Epithelial cell of proximal tubule (primary cell): Measurements from ENCODE around the gene ADRA2B. TPM values are rescaled to one million over a fixed set of nuclear protein-coding genes. Genes with fewer than 3 reads are reported as not detected.
A peak's percentile ranks its signal among the peaks of the same experiment; 100 is the strongest.
"Not testable (repeated sequence)": the region's sequence is repeated elsewhere in the genome, so short reads cannot be mapped to it uniquely, and the experiment has no call there.

Source experiments
- DNase-seq: peaks from one replicate; pipeline ENCODE4 v3.0.0-alpha.2; 2011; ENCODE audit warnings: low read depth
- H3K4me3 ChIP-seq: 2 replicates; pipeline ENCODE4 v1.5.1; 2011; ENCODE audit warnings: low read depth, mild to moderate bottlenecking, low read length
- CTCF ChIP-seq: conservative IDR thresholded peaks from 2 replicates; pipeline ENCODE4 v1.5.1; 2012; ENCODE audit warnings: low read depth, mild to moderate bottlenecking, low read length
- total RNA-seq: library from RNA; depleted of rRNA; stranded (reverse); fragments of >200 nt; gene quantifications from 2 replicates; pipeline ENCODE4 v1.2.3, GENCODE V29; 2015

ADRA2B gene
- total RNA-seq, result 0.23 and 0.29 TPM in 2 replicates

DNA sequence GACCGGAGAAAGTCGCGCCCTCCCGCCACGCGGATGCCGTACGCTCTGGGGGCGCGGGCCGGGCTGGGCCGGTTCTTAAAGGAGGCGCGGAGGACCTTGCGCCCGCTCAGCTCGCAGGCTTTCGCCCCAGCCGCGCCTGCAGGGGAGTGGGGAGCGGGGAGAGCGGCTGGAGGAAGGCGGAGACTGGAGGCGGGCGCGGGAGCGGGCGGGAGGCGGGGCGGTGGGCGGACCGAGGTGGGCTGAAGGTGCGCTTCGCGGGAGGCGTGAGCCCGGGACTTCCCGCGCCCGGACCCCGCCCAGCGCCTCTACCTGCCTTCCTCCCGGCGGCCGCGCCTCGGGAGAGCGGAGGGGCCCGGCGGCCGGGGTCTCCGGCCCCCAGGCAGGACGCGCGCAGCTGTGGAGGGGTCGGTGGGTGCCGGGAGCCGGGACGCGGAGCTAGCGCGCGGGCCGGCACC, at the start of gene ADRA2B:
ADRA2B (minus strand) TSS at position 148 of the 455 bp plus-strand sequence. CDS start 422 bp downstream, outside the sequence.
- peak within 1 kb of the TSS; percentile 36 for H3K4me3 ChIP-seq
- TF ChIP-seq CTCF, result no peak
- no peak for DNase-seq

GRCh38 chr2:96164459-96165184, 48.3 kb upstream of the ADRA2B start:
- no peak overlapping the region for H3K4me3 ChIP-seq
- no peak for DNase-seq
- TF ChIP-seq CTCF, result no peak

DNA sequence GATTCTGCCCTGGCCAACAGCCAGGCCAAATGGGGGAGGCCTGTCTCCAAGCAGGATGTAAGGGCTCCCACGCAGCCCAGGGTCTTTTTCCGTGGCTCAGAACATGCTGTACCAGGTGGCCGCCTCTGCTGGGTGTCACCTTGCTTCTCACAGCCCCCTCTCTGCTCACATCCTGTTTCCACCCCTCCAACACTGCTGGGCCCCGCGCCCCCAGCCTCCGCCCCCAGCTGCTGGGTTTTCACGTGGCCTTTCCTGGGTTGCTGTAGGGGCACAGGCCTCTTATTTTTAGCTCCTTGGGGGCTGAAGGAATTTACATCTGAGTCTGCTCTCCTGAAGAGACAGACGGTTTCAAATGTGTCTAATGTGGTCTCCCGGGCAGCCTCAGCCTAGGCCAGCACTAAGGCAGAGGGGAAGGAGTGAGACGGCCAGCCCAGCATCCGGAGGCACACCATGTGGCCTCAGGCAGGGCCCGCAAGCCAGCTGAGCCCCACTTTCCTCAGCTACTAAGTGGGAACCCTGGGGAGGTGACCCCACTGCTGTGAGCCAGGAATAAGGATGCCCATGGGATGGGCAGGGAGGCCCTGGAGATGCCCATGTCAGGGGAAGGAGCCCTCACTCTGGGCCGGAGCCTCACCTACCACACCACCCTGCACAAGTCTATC, 47.5 kb upstream of the ADRA2B start:
- TF ChIP-seq CTCF, result no peak
- H3K4me3 ChIP-seq, result no peak overlapping the region
- no peak for DNase-seq

DNA sequence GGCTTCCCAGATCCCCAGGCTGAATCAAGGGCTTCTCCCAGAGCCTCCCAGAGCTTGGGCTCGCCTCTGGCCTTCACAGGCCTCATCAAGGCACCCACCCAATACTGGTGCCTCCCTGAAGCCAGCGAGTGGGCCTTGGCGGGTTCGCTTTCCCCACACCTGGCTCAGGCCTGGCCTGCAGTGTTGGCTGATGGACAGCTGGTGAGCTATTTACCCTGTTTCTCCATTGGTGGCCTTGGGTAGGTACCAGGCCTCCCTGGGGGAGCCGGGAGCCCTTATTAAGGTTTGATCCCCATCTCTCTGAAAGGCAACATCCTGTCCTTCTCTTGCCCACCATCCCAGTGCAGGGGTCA, 47.0 kb upstream of the ADRA2B start:
- DNase-seq, result no peak
- H3K4me3 ChIP-seq, result no peak overlapping the region
- TF ChIP-seq CTCF, result no peak

DNA sequence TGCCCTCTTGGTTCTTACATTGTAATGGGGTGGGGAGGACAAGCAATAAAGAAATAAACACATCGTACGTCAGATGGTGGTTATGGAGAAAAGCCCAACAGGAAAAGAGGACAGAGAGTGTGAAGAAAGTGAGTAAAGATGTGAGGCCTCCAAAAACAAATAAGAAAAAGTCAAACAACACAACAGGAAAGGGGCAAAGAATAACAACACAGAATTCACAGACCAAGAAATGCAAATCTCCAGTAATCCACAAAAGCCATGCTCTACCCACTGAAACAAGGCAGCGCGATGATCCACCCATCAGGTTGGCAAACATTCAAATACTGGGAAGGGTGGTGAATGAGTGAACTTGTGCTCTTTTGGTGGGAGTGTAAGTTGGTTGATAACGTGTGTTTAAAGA, 45.5 kb upstream of the ADRA2B start:
- no peak for TF ChIP-seq CTCF
- H3K4me3 ChIP-seq, result no peak overlapping the region
- DNase-seq, result no peak

GRCh38 chr2:96160366-96160765, 44.0 kb upstream of the ADRA2B start:
- H3K4me3 ChIP-seq, DNase-seq: not testable (repeated sequence)

- H3K4me3 ChIP-seq, result no peak overlapping the region
- no peak for TF ChIP-seq CTCF
- DNase-seq, result no peak
Observed at GRCh38 chr2:96159084-96159830, 42.9 kb upstream of the ADRA2B start.
